Dendritic cell treated with granulocyte-macrophage colony-stimulating factor and Interleukin-4, amounts not matched to agents 40 ng/mL and 50 ng/mL, for 4 days (primary cell): ENCODE results near the gene ATF5.
"Not testable (repeated sequence)": the region's sequence is repeated elsewhere in the genome, so short reads cannot be mapped to it uniquely, and the experiment has no call there.

ENCODE experiments used
- H3K27ac Mint-ChIP-seq: one replicate; pipeline ENCODE4 v1.8.0; 2022; ENCODE audit warnings: mild to moderate bottlenecking, mixed read lengths
- H3K27me3 Mint-ChIP-seq: one replicate; pipeline ENCODE4 v1.8.0; 2022; ENCODE audit warnings: mild to moderate bottlenecking, mixed read lengths
- H3K36me3 Mint-ChIP-seq: one replicate; pipeline ENCODE4 v1.8.0; 2022; ENCODE audit warnings: low read depth, mixed read lengths
- H3K4me1 Mint-ChIP-seq: one replicate; pipeline ENCODE4 v1.8.0; 2022; ENCODE audit warnings: low read depth, mixed read lengths
- H3K4me3 Mint-ChIP-seq: one replicate; pipeline ENCODE4 v1.8.0; 2022; ENCODE audit warnings: mild to moderate bottlenecking, moderate library complexity, mixed read lengths
- H3K9me3 Mint-ChIP-seq: one replicate; pipeline ENCODE4 v1.8.0; 2022; ENCODE audit warnings: mixed read lengths
- intact Hi-C: fragments of 100-400 bp; cut with micrococcal nuclease; formaldehyde crosslinking; loops from one replicate; pipeline ENCODE4 v1.15.0; 2022

Gene ATF5

DNA sequence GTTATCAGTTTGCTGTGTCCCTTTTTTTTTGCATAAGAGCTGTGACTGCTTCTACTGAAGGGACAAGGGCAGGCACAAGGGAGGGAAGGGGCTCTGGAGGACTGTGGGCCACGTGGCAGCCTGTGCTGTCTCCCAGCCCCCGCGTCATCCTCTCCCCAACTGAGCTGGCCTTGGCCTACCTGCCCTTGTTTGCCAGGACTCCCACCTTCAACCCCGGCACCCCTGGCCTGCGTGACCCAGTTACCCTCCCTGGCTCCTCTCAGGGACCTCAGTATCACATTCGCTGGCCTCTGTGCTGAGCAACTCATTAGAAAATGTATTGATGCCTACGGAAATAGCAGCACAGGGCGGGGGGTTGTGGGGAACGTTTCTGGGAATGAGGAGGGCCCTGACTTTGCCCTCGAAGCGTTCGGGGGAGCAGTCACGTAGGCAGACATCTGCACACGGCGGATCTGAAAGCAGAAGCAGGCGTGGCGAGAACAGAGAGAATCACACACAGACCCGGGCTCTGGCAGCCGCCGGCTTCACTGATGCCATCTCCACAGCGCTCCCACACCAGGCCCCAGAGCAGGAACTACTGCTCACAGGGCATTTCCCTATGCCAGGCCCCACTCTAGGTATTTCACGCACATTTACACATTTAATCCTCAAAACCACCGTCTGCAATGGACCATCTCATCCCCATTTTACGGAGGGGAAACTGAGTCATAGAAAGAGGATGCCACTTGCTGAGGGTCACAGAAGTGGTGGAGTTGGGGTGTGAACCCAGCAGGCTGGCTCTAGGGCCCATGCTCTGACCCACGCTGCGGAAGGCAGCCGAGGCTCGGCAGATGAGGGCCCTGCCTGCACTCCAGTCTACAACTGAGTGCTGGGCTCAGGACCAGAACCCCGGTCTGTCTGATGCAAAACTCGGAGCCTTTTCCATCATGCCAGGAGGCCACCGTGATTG lies 5.7 kb upstream of the ATF5 start:
- peak overlapping the region; percentile 58 for H3K4me3 Mint-ChIP-seq
- intact Hi-C loops = no loop called here
- peaks cover 100% of the 10 kb centered on the region for H3K36me3 Mint-ChIP-seq
- H3K4me1 Mint-ChIP-seq = peaks cover 90% of the 10 kb centered on the region
- H3K27ac Mint-ChIP-seq = peak overlapping the region; percentile 86
- H3K9me3 Mint-ChIP-seq = no peaks in the 10 kb centered on the region
- H3K27me3 Mint-ChIP-seq = no peaks in the 10 kb centered on the region

DNA sequence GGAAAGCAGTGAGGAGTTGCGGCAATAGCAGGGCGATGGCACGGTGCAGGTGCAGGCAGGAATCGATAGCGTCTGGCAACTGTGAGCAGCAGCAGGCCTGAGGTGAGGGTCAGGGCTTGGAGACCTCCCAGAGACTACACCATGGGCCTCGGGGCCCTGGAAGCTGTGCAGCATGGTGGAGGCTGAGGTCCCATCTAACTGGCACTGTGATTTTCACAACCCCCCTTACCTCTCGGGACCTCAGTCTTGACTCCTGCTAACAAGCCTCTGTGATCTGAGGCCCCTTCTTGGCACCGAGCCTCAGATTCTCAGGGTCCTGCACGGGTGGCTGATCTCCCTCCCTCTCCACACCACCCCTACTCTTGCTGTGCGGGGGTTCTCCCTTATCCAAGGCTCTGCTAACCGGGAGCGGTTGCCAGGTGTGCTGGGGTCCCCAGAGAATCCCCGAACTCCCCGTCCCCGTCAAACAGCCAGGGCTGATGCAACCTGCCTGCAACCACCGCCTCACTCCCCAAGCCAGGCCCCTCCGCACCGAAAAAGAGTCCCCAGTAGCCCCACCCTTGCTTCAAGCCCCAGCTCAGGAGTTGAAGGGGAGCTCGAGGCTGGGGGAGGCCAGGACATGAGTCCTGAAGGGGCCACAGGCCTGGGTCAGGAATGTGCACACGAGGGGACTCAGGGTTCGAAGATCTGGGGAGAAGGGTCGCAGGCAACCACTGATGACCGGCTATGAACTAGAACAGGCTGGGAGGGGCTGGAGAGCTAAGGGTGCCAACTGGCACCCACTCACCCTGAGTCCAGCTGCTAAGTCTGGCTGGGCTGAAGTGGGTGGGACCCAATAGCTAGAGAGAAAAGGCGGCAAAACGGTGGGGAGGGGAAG lies 4.8 kb upstream of the ATF5 start:
- peak overlapping the region; percentile 86 for H3K27ac Mint-ChIP-seq
- peak overlapping the region; percentile 58 for H3K4me3 Mint-ChIP-seq
- H3K36me3 Mint-ChIP-seq = peaks cover 100% of the 10 kb centered on the region
- intact Hi-C loops = no loop called here
- no peaks in the 10 kb centered on the region for H3K9me3 Mint-ChIP-seq
- H3K27me3 Mint-ChIP-seq = no peaks in the 10 kb centered on the region
- peaks cover 84% of the 10 kb centered on the region for H3K4me1 Mint-ChIP-seq

DNA sequence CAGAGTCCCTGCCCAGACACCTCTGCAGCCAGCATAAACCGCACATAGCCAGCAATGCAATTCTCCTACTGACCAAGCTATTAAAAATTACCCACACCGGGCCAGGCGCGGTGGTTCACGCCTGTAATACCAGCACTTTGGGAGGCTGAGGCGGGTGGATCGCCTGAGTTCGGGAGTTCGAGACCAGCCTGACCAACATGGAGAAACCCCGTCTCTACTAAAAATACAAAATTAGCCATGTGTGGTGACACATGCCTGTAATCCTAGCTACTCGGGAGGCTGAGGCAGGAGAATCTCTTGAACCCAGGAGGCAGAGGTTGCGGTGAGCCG lies 4.2 kb upstream of the ATF5 start:
- peak overlapping the region; percentile 55 for H3K4me3 Mint-ChIP-seq
- not testable (repeated sequence) for H3K9me3 Mint-ChIP-seq, H3K27me3 Mint-ChIP-seq
- peaks cover 100% of the 10 kb centered on the region for H3K36me3 Mint-ChIP-seq
- peak overlapping the region; percentile 86 for H3K27ac Mint-ChIP-seq
- intact Hi-C loops = loop anchor here (5.0 kb wide), 1 partner anchor 33 kb away; no protein-coding TSS in a partner anchor
- H3K4me1 Mint-ChIP-seq = peaks cover 82% of the 10 kb centered on the region

DNA sequence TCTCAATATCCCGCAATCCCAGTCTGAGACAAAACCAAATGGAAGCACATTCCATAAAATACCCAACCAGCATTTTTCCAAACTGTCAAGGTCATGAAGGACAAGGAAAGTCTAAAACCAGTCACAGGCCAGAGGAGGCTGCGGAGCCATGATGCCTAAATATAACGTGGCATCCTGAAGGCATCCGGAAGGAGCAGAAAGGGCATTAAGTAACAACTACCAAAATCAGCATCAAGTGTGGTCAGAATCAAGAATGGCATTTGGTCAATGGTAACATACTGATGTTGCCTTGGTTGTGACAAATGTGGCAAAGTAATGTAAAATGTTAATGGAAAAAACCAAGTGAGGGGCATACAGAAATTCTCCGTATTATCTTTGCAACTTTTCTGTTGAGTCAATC lies 3.5 kb upstream of the ATF5 start:
- Mint-ChIP-seq H3K27me3 (no peaks in the 10 kb centered on the region), H3K4me3 (peak overlapping the region; percentile 55), H3K9me3 (no peaks in the 10 kb centered on the region), H3K36me3 (peaks cover 100% of the 10 kb centered on the region), H3K27ac (peak overlapping the region; percentile 86), H3K4me1 (peaks cover 82% of the 10 kb centered on the region)
- intact Hi-C loops = loop anchor here (5.0 kb wide), 1 partner anchor 33 kb away; no protein-coding TSS in a partner anchor

DNA sequence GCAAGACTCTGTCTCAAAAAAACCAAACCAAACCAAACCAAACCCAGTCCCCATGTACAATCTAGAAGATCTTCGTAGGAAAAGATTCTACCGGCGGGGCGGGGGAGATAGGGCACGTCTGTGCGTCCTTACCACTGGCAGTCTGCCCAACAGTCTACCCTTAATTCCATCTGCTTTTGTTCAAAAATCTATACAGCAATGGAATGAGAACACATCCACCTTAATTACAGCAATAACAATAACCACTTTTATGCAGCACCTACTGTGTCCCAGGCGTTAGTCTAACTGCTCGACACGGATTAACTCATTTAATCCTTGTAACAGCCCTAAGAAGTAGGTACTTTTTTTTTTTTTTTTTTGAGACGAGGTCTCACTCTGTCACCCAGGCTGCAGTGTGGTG lies 2.5 kb upstream of the ATF5 start:
- H3K36me3 Mint-ChIP-seq = peaks cover 100% of the 10 kb centered on the region
- peak overlapping the region; percentile 72 for H3K27ac Mint-ChIP-seq
- peaks cover 1% of the 10 kb centered on the region for H3K27me3 Mint-ChIP-seq
- peak overlapping the region; percentile 85 for H3K4me3 Mint-ChIP-seq
- H3K4me1 Mint-ChIP-seq = peaks cover 82% of the 10 kb centered on the region
- intact Hi-C loops = loop anchor here (5.0 kb wide), 1 partner anchor 34 kb away; no protein-coding TSS in a partner anchor
- no peaks in the 10 kb centered on the region for H3K9me3 Mint-ChIP-seq

DNA sequence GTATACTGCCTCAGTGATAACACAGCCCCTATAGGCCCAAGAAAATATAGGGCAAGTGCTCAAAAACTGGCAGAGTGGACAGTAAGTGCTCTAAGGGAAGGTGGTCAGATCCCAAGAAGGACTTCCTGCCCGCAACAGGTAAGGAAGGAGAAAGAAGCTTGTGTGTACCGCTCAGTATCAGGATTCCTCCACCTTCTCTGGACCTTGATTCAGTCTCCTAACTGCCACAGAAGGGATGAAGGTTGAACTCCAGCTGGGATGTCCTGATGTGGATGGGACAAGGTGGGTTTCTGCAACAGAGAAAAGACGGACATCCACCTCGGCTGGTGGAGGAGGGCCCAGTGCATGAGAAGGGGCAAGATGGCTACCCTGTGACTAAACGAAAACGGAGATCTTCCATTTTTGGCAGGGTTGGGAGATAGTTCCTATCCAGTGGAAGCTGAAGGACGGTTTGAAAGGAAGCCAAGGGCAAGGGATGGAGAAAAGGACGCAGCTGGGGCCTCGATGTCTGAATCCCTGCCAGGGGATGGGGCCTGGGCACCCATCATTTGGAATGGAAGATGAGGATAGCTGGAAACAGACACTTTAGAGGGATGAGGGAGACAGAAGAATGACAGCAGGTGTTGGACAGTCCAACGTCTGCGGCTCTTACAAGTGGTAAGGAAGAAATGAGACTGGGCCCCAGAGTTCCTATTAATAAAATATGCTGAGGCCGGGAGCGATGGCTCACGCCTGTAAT lies 1.3 kb upstream of the ATF5 start:
- intact Hi-C loops = loop anchor here (5.0 kb wide), 1 partner anchor 35 kb away; no protein-coding TSS in a partner anchor
- Mint-ChIP-seq H3K9me3 (no peaks in the 10 kb centered on the region), H3K4me1 (peaks cover 82% of the 10 kb centered on the region), H3K27ac (peak overlapping the region; percentile 92), H3K36me3 (peaks cover 100% of the 10 kb centered on the region), H3K4me3 (peak overlapping the region; percentile 85), H3K27me3 (peaks cover 5% of the 10 kb centered on the region)

DNA sequence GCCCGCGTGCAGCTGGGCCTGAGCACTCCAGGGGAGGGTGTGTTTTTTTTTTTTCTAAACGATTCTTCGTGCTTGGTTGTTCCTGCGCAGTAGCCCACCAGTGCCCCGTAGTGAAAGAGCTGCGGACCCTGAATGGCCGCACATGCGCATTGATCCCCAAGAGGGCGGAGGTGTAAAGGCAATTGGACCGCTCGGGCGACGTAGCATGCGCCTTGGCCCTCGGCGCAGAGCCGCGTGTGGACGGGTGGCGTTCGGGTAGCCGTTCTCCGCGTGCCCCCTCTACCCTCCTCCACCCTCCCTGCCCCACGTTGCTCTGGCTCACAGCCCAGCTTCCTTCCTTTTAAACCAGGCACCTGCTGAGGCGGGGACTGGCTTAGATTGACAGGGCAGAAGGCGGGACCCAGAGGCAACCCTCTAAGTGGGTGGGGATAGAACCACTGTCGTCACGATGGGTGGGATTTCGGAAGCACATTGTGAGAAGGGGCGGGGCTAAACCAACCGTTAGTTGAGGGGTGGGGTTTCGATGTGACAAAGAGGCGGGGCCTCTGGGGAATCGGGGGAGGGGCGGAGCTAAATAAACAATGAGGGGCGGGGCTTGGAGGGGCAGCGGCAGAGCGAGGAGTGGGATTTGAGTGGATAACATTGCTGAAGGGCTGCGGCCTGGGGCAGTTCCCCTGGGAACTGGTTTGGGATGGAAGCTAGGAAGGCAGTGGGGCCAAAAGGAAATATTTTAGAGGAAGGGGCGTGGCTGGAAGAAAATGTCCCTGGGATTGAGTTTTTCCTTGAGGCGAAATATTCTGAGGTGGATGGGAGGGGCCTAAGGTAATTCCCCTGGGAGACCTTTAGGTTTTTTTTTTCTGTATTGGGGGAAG lies 842 bp downstream of the ATF5 start:
- peak overlapping the region; percentile 85 for H3K4me3 Mint-ChIP-seq
- peaks cover 93% of the 10 kb centered on the region for H3K36me3 Mint-ChIP-seq
- peak overlapping the region; percentile 92 for H3K27ac Mint-ChIP-seq
- intact Hi-C loops = loop anchor here (5.0 kb wide), 1 partner anchor 38 kb away; no protein-coding TSS in a partner anchor
- H3K4me1 Mint-ChIP-seq = peaks cover 72% of the 10 kb centered on the region
- no peaks in the 10 kb centered on the region for H3K9me3 Mint-ChIP-seq
- peaks cover 10% of the 10 kb centered on the region for H3K27me3 Mint-ChIP-seq

DNA sequence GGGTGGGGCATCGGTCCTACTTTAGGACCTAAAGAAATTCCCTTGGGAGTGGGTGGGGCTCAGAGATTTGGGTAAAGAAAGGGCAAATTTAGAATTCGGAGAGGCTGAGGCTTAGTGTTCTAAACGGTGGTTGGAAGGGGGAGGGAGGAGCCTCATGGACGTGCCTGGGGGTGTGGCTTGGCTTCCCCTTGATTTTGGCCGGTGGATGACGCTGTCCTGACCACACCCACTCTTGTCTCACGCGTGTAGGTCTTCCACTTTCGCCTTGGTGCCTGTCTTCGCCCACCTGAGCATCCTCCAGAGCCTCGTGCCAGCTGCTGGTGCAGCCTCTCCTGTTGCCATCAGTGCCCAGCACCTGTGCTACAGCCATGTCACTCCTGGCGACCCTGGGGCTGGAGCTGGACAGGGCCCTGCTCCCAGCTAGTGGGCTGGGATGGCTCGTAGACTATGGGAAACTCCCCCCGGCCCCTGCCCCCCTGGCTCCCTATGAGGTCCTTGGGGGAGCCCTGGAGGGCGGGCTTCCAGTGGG lies 1.5 kb downstream of the ATF5 start:
- H3K27ac Mint-ChIP-seq = peak overlapping the region; percentile 92
- H3K27me3 Mint-ChIP-seq = peaks cover 10% of the 10 kb centered on the region
- H3K4me1 Mint-ChIP-seq = peaks cover 67% of the 10 kb centered on the region
- no peaks in the 10 kb centered on the region for H3K9me3 Mint-ChIP-seq
- intact Hi-C loops = no loop called here
- peak overlapping the region; percentile 85 for H3K4me3 Mint-ChIP-seq
- peaks cover 86% of the 10 kb centered on the region for H3K36me3 Mint-ChIP-seq

DNA sequence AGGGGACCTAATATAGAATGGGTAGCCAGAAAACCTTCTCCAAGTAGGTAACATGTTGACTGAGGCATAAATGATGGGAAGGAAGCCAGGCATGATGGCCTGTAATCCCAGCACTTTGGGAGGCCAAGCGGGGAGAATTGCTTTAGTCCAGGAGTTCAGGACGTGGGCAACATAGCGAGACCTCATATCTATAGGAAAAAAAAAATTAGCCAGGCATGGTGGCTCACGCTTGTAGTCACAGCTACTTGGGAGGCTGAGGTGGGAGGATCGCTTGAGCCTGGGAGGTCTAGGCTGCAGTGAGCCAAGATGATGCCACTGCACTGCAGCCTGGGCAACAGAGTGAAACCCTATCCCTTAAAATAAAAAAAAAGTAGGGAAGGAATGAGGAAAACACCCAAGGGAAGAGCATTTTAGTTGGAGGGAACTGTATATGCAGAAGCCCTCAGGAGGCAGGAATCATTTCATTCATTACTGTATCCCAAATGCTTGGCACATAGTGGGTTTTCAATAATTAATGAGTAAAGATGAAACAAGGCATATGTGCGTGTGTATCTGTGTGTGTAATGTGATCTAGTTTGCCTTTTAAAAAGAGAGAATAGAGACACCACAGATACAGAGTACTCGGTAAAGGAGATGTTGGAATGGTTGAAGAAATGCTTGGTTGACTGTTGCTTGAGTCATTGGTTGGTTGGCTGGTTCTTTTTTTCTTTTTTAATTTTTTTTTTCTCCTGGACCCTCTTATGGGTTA lies 2.5 kb downstream of the ATF5 start:
- H3K4me1 Mint-ChIP-seq = peaks cover 66% of the 10 kb centered on the region

DNA sequence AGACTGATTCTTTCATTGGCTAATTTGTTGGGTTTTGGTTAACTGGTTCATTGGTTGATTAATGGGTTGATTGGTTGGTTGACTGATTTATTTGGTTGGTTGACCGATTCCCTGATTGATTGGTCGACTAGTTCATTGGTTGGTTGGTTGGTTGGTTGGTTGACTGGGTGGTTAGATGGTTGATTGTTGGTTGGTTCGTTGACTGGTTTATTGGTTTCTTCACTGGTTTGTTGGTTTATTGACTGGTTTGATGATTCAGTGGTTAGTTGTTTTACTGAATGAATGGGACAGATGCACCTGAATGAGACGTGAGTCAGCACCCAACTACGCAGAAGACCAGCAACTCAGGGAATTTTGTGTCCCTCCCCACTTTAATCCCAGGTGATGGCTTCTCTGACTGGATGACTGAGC lies 3.0 kb downstream of the ATF5 start:
- intact Hi-C loops = no loop called here

More for the DNA sequence above, 2.5 kb downstream of the ATF5 start:
- Mint-ChIP-seq H3K9me3 (no peaks in the 10 kb centered on the region), H3K4me3 (peak overlapping the region; percentile 85), H3K27ac (peak overlapping the region; percentile 92), H3K27me3 (peaks cover 10% of the 10 kb centered on the region), H3K36me3 (peaks cover 76% of the 10 kb centered on the region)
- intact Hi-C loops = no loop called here

DNA sequence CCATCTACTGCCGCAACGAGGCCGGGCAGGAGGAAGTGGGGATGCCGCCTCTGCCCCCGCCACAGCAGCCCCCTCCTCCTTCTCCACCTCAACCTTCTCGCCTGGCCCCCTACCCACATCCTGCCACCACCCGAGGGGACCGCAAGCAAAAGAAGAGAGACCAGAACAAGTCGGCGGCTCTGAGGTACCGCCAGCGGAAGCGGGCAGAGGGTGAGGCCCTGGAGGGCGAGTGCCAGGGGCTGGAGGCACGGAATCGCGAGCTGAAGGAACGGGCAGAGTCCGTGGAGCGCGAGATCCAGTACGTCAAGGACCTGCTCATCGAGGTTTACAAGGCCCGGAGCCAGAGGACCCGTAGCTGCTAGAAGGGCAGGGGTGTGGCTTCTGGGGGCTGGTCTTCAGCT lies 3.7 kb downstream of the ATF5 start:
- intact Hi-C loops = no loop called here
- Mint-ChIP-seq H3K4me3 (peak overlapping the region; percentile 28), H3K36me3 (peaks cover 64% of the 10 kb centered on the region), H3K27me3 (peaks cover 10% of the 10 kb centered on the region), H3K27ac (no peak overlapping the region), H3K9me3 (no peaks in the 10 kb centered on the region), H3K4me1 (peaks cover 66% of the 10 kb centered on the region)

More for the DNA sequence above, 3.0 kb downstream of the ATF5 start:
- peaks cover 66% of the 10 kb centered on the region for H3K4me1 Mint-ChIP-seq
- H3K27ac Mint-ChIP-seq = peak overlapping the region; percentile 30
- no peaks in the 10 kb centered on the region for H3K9me3 Mint-ChIP-seq
- peaks cover 71% of the 10 kb centered on the region for H3K36me3 Mint-ChIP-seq
- peak overlapping the region; percentile 85 for H3K4me3 Mint-ChIP-seq
- H3K27me3 Mint-ChIP-seq = peaks cover 10% of the 10 kb centered on the region

DNA sequence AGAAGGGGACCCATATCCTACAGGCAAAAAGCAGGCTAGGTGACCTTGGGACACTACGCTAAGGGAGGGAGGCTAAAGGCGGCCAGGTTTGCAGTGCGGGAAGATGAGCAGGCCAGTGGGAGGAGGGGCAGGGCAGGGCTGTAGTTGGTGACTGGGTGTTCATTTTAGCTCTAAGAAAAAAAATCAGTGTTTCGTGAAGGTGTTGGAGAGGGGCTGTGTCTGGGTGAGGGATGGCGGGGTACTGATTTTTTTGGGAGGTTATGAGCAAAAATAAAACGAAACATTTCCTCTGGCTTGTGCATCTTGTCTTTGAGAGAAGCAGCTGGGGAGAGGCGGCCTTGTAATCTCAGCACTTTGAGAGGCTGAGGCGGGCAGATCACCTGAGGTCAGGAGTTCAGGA lies 4.6 kb downstream of the ATF5 start:
- Mint-ChIP-seq H3K27me3 (peaks cover 10% of the 10 kb centered on the region), H3K9me3 (no peaks in the 10 kb centered on the region), H3K36me3 (peaks cover 55% of the 10 kb centered on the region), H3K27ac (peak overlapping the region; percentile 45), H3K4me1 (peaks cover 65% of the 10 kb centered on the region), H3K4me3 (peak overlapping the region; percentile 35)
- intact Hi-C loops = no loop called here
